Activated CD8-positive, alpha-beta memory T cell treated with anti-CD3 and anti-CD28 coated beads for 4 hours (primary cell): ENCODE measurements around the gene TSC2.
A peak's percentile ranks its signal among the peaks of the same experiment; 100 is the strongest.

Source experiments
- DNase-seq, 2 donors: peaks; one replicate each; pipeline ENCODE4 v3.0.0-alpha.2; 2020; ENCODE audit warnings: low read depth in 2 of 2

The TSC2 gene

GRCh38 chr16:2043667-2044451, 3.9 kb upstream of the TSC2 start:
- DNase-seq = no peak

DNA sequence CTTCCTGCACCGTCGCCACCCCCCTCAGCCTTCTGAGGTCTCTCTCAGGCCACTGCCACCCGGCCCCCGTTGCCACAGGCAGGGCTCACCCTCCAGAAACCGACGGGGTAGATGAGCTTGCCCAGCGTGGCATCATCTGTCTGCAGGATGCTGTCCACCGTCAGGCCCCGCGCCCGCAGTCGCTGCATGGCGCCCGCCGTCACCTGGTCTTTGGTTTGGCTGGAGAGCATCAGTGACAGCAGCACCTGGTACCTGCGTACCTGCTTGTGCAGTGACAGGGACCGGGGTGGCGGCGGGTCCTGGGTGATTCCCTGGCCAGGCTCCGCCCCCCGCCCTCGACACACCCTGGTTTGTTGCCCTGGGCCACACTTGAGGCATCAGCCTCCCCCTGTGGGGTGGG, 3.2 kb upstream of the TSC2 start:
- DNase-seq = no peak

DNA sequence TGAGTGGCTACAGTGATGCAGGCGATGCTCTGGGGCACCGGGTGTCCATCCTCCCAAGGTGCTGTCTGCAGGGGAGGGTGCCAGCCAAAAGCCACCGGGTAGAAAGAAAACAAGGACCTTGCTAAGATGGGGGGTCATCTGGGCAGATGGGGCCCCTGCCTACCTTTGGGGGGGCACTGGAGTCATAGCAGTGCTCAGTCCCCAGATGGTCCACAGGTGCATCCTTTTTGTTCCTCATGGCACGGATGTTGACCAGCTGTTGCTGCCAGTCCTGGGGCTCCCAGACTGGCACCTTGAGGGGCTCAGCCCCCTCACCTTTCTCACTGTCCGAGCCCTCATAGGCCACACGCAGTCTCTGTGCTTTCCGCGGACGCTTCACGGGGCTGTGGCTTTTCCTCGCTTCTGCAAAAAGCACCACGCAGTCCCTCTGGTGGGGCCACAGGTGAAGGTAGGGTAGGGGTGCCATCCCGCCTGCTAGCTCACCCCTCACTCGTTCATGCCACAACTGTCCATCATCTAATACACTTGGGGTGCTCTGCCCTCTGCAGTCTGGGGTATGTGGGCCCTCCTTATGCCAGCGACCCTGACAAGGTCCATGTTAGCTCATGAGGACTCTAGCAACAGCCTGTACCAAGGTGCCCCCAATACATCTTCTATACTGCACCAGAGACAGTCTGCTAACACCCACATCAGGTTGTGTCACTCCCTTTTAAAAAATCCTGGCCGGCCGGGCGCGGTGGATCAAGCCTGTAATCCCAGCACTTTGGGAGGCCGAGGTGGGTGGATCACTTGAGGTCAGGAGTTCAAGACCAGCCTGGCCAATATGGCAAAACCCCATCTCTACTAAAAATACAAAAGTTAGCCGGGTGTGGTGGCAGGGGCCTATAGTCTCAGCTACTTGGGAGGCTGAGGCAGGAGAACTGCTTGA, 1.6 kb upstream of the TSC2 start:
- DNase-seq = no peak

- DNase-seq = no peak
Observed at GRCh38 chr16:2046893-2047329, 874 bp upstream of the TSC2 start.

GRCh38 chr16:2048116-2048543, 345 bp downstream of the TSC2 start:
- peak in 1 of 2 donors; percentile 8 for DNase-seq

DNA sequence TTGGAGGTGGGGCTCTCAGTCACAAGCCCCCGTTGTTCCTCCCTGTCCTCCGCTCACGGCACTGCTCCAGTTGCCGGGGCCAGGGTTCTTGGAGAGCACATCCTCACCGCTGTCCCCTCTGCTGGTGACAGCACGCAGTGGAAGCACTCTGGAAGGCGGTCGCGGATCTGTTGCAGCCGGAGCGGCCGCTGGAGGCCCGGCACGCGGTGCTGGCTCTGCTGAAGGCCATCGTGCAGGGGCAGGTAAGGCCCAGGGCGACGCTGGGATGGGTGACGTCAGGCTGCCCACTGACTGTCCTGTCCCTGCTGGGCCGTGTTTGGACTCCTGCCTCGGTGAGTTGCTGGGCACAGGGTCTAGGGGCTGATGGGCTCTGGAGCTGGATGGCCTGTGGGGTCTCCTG, 5.4 kb downstream of the TSC2 start:
- DNase-seq = no peak

DNA sequence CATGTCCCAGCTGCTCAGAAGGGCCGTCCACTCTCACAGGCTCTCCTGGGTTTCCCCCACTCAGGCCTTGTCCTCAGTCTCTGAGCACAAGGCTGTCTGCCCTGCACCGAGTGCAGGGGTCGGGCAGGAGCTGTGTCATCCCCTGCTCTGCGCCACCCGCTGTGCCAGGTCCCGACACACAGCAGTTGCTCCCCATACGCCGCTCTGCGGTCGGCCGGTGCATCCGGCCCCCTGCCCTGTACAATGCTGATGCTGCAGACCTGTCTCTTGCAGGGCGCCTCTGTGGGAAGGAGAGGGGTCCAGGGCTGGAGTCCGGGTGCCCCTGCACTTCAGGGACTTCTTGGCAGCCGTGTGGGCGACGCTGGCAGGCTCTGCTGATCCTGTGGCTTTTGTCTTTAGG, 6.1 kb downstream of the TSC2 start:
- no peak for DNase-seq

DNA sequence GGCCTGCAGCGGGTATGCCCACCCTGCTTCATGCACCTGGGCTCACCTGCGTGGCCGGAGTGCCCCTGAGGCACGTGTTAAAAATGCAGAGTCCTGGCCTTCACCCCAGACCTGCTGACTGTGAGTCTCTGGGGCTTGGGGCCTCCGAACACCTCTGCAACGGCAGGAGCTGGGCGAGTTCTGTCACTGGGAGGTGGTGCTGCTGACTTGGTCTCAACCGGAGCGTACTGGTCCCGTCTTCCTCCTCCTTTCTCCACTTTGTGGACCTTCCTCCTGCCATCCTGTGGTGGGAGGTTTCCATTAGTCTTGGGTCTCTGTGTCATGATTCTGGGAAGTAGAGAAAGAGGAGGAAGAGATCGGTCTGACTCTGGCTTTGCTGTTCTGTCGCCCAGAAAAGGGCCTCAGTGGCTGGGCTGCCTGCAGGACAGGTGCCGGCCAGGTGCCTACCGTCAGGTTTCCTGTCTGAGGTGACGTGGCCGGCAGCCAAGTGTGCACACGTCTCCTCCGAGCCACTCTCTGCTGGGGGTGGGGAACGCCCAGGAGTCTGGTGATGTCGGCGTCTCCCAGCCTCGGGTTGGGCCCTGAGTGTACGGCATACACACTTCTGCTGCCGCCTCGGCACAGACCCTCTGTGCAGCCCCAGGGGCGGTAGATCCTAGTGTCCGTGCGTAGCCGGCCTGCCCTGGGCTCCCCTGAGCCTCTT, 6.9 kb downstream of the TSC2 start:
- no peak for DNase-seq

DNA sequence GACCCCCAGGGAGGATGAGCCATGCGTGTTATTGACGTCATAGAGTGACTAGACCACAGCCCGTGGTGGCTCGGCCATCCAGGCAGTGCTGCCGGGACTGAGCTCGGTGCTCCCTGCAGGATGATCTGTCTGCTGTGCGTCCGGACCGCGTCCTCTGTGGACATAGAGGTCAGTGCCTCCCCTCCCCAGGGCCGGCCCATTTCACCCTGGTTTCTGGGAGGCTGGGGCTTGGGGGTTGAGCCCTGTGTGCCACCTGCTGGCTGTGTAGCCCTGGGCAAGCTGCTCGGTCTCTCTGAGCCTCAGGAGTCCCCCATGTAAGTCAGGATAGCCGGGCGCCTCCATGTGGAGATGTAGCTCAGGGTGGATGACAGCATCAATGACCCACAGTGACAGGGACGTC, 8.3 kb downstream of the TSC2 start:
- DNase-seq = no peak

DNA sequence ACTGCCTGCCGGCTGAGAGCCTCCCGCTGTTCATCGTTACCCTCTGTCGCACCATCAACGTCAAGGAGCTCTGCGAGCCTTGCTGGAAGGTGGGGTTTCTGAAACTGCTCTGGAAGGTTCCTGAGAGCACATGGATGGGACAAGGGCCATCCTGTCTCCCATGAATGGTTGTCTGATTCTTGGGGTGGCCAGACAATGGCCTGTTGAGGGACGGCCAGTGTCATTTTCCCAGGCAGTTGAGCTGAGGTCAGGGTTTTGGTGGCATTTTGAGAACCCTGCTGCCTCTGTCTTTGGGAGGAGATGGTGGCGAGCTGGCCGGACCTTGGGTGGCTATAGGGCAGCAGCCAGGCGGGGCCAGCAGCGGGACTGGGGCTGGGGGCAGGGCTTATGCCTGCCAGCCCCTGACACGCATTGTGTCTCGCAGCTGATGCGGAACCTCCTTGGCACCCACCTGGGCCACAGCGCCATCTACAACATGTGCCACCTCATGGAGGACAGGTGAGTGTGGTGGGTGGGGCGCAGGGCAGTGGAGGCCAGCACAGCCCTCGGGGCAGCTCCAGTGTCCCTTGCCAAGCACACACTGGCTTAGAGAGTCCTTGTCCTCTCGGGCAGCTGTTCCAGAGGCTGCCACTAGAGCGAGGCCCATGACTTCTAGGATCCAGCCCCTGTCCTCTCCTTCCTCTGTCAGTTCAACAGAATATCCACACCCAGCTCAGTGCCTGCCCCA, 9.1 kb downstream of the TSC2 start:
- DNase-seq = no peak

DNA sequence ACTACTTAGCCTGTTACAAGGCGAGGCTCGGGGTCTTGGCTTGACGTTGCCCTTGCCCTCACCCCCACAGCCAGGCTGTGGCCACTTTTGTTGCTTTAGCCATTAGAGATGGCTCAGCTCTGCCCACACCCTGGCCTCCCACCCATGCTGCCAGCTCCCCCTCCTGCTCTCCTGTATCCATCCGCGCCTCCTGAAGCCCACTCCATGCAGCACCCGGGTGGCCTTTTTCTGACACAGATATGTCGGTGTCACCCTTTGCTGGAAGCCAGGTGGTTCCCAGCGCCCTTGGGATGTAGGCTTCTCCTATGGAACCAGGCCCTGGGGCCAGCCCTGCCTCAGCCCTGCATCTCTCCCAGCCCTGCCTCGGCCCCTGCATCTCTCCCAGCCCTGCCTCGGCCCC, 9.7 kb downstream of the TSC2 start:
- DNase-seq = no peak

- DNase-seq = no peak
Observed at GRCh38 chr16:2058420-2058819, 10.6 kb downstream of the TSC2 start.

DNA sequence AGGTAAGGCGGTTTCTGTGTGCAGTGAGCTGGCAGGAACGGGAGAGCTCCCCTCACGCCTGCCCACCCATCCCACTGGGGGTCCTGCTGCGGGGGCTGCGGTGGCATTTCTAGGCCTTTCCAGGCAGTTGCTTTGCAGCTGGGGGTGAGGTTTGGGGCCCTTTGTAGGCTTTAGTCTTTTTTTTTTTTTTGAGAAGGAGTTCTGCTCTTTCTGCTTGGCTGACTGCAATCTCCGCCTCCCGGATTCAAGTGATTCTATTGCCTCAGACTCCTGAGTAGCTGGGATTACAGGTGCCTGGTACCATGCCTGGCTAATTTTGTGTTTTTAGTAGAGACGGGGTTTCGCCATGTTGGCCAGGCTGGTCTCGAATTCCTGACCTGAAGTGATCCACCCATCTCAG, 11.1 kb downstream of the TSC2 start:
- no peak for DNase-seq

- no peak for DNase-seq
Observed at GRCh38 chr16:2060346-2060745, 12.6 kb downstream of the TSC2 start.

DNA sequence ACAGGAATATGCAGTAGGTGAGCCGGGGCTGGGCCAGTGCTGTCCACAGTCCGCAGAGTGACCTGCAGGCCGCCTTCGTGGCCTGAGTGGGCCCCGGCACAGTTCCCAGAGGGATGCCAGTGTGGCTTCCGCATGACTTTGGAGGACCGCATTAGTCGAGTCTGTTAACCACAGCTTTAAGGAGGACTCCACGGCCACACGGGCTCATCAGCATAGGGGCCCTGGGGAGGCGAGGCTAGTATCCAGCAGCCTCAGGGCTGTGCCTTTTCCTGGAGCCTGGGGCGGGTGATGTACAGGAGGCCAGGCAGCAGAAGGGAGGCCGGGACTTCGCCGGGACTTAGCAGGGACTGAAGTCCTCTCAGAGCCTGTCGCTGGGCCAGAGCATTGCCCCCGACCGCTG, 13.2 kb downstream of the TSC2 start:
- no peak for DNase-seq

DNA sequence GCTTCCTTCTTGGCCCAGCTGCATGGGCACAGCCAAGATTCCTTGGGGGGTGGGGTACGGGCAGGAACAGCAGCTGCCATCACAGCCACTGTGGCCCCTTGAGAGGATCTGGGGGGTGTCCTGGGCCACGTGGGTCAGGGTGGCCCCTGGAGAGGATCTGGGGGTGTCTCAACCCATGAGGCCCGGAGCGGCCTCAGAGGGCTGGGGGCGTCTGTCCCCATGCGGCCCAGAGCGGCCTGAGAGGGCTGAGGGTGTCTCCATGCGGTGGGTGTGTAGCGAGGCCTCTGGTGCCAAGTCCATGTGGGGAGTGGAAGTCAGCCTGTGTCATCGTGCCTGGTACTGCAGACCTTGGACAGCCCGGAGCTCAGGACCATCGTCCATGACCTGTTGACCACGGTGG, 13.7 kb downstream of the TSC2 start:
- no peak for DNase-seq

DNA sequence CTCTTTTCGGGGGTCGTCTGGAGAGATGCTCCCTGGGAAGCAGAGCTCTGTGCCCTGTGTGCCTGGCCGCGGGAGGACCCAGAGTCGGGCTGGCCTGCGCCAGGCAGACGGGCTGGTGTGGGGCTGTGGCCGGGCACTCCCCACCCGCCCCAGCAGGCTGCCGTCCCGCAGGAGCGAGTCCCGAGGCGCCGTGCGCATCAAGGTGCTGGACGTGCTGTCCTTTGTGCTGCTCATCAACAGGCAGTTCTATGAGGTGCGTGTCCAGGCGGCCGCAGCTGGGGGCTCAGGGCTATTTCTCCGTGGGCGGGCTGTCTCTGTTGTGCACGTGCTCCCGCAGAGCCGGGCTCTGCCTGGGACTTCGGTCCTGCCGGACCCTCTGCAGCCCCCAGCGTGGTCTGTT, 15.0 kb downstream of the TSC2 start:
- DNase-seq = no peak

DNA sequence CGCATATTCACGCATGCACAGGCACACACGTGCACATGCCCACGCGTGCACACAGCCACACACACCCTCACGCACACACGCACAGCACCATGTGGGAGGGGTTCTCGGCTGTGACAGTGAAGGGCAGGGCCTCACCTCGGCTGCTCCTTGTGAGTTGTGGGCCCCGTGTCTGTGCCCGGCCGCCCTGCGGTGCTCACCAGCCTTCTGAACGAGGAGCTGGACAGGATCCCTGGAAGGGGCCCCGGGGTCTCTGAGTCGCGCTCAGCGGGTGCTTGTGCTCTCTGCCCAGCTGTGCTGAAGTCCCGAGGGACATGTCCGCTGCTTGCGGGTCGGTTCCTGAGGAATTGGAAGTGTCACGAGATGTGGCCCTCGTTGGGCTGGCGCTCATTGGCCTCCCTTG, 16.1 kb downstream of the TSC2 start:
- DNase-seq = no peak

DNA sequence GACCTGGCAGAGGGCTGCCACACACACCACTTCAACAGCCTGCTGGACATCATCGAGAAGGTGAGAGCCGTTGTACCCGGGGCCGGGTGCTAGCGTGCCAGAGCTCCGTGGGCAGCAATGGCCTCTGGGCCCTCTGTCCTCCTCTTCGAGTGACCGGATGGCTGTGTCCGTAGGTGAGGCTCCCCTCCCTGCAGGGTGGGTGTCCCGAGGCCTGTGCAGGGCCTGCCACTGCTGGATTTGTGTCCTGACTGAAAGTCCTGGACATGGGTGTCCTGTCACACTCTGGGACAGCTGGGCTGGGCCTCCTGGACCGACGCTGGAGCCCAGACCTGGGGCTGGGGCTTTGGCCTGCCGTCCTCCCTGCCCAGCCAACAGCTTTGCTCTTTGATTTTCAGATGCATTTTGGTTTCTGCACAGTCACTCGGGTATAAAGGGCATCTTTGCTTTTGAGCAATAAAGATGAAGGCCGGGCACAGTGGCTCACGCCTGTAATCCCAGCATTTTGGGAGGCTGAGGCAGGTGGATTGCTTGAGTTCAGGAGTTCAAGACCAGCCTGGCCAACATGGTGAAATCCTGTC, 16.7 kb downstream of the TSC2 start:
- no peak for DNase-seq

- no peak for DNase-seq
Observed at GRCh38 chr16:2066139-2066538, 18.4 kb downstream of the TSC2 start.
